T-helper 1 cell (primary cell): ENCODE measurements around the gene CTAG2.
"Not testable (repeated sequence)": the region's sequence is repeated elsewhere in the genome, so short reads cannot be mapped to it uniquely, and the experiment has no call there.

Experiments used
- DNase-seq, 5 donors: peaks; one replicate each; pipeline ENCODE4 v3.0.0-alpha.2; 2012 to 2020

Gene CTAG2

GRCh38 chrX:154645745-154646378, 7.5 kb downstream of the CTAG2 start:
- not testable (repeated sequence) for DNase-seq

- DNase-seq: not testable (repeated sequence)
These were observed 9.7 kb downstream of the CTAG2 start for GRCh38 chrX:154643708-154644107.

- DNase-seq: not testable (repeated sequence)
These were observed 11.6 kb downstream of the CTAG2 start for GRCh38 chrX:154641740-154642139.

DNA sequence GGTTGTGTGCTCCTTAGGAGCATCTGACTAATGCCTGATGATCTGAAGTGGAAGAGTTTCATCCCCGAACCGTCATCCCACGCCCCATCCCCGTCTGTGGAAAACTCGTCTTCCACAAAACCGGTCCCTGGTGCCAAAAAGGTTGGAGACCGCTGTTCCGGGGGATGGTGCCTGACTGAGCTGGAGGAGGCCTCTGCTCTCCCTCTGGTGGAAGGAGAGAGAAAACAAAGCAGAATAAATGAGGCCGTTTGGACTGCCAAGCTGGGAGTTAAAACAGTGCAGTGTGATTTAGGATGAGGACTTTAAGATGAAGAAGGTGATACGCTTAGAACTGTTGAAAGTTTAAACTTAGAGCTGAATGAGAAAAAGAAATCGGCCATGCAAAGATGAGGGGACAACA, 19.7 kb downstream of the CTAG2 start:
- DNase-seq: not testable (repeated sequence)

GRCh38 chrX:154630949-154631348, 22.4 kb downstream of the CTAG2 start:
- DNase-seq: not testable (repeated sequence)

GRCh38 chrX:154628960-154629359, 24.4 kb downstream of the CTAG2 start:
- DNase-seq: not testable (repeated sequence)

DNA sequence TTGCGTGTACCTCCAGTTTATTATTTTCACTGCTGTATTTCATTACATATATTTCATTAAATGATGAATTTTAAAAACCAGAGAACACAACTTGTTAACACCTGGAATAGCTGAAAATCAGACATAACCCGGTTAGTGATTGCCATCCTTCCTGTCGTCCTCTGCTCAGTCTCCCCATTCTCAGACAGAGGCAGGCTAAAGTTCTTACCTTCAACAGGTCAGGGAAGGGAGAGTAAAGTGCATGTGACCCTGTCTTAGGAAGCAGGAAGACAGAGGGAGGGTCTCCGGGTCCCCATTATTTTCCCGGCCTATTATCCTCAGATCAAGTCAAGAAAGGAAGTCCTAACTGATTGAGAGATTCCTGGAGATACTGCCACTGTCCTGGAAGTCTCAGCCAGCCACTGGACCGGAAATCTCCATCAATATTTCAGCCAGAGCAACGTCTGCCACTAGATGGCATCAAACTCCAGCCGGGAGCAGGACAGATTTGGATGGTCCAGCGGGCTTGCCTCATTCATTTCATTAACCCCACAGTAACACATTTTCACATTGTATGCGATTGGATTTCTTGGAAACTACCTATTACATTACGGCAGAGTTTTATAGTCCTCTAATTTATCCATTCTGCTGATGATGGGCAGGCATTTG, 32.5 kb downstream of the CTAG2 start:
- DNase-seq: not testable (repeated sequence)

DNA sequence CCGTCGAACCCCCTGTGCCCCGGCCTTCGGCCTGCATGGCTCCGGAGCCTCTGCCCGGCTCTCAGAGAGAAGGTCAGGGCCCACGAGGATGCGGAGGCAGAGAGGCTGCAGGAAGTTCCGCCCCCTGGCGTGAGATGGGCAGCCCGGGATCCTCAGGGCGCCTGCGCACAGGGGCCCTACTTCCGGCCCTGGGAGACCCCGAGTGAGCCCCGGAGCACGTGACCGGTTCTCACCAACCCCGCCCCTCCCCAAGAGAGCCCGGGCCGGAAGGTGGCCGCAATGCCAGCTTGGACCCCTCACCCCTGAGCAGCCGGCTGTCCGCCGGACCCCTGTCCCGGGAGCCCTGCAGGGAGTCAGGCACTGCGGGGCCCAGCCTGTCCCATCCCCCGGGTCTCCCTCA, 34.2 kb downstream of the CTAG2 start, which contains the start of gene CTAG1B:
CTAG1B (minus strand) TSS at position 101 of the 400 bp plus-strand sequence; CDS start at position 37, 64 bp downstream.
- DNase-seq: not testable (repeated sequence)

DNA sequence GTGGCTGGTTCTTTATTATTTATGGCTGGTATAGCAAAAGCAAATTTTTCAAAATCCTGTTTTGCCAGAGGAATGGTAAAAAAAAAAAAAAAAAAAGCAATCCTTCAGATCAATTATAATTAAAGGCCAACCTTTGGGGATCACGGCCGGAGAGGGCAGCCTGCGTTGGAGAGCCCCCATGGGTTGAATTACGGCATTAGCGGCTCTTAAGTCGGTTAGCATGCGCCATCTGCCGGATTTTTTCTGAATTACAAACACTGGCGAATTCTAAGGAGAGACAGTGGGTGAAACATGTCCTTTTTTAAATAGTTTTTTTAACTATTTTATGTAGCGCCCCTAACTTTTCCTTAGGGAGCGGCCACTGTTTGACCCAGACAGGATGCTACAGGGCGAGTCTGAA, 39.8 kb downstream of the CTAG2 start:
- not testable (repeated sequence) for DNase-seq

DNA sequence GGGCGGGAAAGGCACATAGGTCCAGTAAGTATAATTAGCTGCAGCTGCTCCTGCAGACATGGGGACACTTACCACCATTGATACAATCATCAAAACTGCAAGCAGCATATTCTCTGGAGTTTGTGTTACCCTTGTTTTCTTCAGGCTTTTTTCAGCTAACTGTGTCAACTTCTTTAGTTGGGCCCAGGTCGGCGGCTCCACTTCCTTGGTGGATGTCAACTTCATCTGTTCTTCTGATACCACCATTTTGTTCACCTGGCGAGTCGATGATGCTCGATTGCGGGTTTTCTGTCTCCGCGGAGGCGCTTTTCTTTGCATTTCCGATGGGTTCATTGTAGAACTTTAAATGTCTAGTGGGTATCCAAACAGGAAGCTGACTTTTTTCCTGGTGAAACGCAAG, 42.2 kb downstream of the CTAG2 start:
- DNase-seq: not testable (repeated sequence)

- DNase-seq: not testable (repeated sequence)
These were observed 44.6 kb downstream of the CTAG2 start for GRCh38 chrX:154608823-154609222.

DNA sequence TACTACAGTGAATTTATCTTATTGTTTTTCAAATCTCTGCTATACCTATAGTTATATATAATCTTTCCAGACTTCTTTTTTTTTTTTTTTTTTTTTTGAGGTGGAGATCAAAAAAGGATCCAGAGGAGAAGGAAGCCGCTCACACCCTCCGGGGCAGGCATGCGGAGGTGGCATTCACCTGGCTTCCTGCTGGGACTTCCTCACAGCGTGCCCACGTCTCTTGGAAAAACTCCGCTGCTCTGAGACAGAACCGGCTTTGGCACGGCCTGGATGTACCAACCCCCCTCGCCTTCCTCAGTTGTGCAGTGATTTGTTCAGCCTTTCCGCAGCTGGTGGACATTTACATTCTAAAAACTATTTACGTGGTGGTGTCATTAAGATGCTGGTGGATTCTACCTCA, 45.4 kb downstream of the CTAG2 start:
- not testable (repeated sequence) for DNase-seq

GRCh38 chrX:154607370-154607769, 46.0 kb downstream of the CTAG2 start:
- no peak for DNase-seq

DNA sequence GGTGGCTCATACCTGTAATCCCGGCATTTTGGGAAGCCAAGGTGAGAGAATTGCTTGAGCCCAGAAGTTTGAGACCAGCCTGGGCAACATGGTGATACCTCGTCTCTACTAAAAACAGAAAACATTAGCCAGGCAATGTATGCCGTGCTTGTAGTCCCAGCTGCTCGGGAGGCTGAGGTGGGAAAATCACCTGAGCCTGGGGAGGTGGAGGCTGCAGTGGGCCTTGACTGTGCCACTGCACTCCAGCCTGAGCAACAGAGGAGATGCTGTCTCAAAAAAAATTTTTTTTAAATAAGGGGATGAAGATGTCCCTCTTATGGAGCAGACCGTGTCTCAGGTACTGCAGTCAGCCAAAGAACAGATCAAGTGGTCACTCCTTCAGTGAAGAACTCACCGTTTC, 47.8 kb downstream of the CTAG2 start:
- no peak for DNase-seq

DNA sequence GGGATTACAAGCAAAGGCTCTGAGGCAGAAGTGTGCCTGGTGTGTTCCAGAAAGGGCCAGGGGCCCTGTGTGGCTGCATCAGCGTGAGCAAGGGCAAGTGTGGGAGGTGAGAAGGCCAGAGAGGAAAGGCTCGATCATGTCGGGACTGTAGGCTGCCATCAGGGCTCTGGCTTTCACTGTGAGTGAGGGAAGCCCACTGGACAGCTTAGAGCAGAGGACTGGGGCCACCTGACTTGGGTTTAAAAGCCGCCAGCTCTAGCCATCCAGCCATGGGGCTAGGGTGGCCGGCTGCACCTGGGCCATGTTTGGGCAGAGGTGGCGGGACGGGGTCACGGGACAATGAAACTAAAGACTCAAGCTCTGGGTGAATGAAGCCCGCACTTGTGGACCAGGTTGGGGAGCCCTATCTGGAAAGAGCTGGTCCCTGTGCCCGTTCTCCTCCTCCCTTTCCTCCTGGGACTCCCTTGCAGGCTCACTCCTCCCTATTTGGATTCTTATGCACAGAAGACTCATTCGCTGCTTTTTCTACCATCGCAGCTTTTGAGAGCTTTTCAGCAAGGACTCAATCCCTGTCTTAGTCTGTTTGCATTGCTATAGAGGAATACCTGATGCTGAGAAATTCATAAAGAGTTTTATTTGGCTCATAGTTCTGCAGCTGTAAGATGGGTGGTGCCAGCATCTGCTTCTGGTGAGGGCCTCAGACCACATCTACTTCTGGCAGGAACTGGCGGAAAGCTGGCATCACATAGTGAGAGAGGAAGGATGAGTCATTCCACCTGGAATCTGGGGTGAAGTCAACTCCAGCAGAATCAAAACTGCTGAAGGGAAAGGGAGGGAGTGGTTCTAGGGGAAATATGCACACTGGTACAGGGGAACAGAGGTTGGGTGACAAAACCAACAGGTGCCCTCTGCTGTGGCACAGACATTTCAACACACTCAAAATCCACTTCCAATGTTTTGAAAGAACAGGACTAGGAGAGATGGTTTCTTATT, 49.6 kb downstream of the CTAG2 start:
- no peak for DNase-seq

DNA sequence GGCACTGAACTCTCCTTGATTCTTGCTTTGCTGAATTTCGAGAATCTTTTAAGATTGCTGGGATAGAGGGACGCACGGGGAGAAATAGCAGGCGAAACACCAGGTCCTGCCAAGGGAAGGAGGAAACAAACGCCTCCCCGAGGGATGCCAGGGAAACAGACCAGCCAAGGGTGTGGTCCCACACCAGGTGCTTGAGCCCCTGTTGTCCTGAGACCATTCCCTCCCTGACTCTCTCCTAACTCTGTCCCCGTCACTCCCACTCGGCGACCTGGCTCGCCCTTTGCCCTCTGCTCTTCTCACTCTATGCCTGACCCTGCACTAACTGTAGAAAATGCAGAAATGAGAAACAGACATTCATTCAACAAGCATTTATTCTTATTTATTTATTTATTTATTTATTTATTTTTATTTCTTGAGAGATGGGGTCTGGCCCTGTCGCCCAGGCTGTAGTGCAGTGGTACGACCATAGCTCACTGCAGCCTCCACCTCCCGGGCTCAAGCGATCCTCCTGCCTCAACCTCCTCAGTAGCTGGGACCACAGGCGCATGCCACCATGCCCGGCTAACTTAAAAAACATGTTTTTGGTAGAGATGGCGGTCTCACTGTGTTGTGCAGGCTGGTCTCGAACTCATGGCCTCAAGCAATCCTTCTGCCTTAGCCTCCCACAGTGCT, 50.5 kb downstream of the CTAG2 start:
- no peak for DNase-seq

- DNase-seq: no peak
These were observed 51.2 kb downstream of the CTAG2 start for GRCh38 chrX:154602226-154602625.
